ENCODE measurements around the gene BRWD1.

BRWD1 gene

DNA sequence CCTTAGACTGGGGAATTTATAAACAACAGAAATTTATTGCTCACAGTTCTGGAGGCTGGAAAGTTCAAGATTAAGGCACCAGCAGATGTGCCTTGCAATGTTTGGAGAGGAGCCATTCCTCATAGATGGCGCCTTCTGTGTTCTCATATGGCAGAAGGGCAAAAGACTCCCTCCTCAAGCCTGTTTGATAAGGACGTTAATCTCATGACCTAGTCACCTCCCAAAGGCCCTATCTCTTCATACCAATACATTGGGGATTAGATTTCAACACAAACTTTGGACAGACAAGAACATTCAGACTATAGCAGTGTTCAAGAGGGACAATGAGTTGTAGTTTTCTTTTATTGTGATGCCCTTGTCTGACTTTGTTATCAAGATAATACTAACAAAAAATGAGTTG is 164.5 kb downstream of the BRWD1 start:
- TF ChIP-seq, protein P1, sequence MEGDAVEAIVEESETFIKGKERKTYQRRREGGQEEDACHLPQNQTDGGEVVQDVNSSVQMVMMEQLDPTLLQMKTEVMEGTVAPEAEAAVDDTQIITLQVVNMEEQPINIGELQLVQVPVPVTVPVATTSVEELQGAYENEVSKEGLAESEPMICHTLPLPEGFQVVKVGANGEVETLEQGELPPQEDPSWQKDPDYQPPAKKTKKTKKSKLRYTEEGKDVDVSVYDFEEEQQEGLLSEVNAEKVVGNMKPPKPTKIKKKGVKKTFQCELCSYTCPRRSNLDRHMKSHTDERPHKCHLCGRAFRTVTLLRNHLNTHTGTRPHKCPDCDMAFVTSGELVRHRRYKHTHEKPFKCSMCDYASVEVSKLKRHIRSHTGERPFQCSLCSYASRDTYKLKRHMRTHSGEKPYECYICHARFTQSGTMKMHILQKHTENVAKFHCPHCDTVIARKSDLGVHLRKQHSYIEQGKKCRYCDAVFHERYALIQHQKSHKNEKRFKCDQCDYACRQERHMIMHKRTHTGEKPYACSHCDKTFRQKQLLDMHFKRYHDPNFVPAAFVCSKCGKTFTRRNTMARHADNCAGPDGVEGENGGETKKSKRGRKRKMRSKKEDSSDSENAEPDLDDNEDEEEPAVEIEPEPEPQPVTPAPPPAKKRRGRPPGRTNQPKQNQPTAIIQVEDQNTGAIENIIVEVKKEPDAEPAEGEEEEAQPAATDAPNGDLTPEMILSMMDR (IDR thresholded peaks at IDR 0.05; ENCODE audit: insufficient read depth, low read length, poor library complexity, severe bottlenecking): no peak
- TF ChIP-seq EZH2phosphoT487 (conservative IDR thresholded peaks at IDR 0.05; ENCODE audit: low read length): no peak

GRCh38 chr21:39144191-39144590 is 169.2 kb downstream of the BRWD1 start:
- H3K79me2 ChIP-seq (ENCODE audit: insufficient read depth, low read length): no peaks in the 10 kb centered on the region

More for the DNA sequence above, 164.5 kb downstream of the BRWD1 start:
- H3K36me3 ChIP-seq (ENCODE audit: low read length): no peaks in the 10 kb centered on the region
- no peaks in the 10 kb centered on the region for H4K20me1 ChIP-seq (ENCODE audit: low read depth, low read length)
- peaks cover 5% of the 10 kb centered on the region; the same call in 1 of the 2 replicates for H3K9me3 ChIP-seq (ENCODE audit: insufficient read depth, low read length)
- no peaks in the 10 kb centered on the region for H3K79me2 ChIP-seq (ENCODE audit: insufficient read depth, low read length)
- no peak overlapping the region for H3K9ac ChIP-seq (ENCODE audit: low read length)
- no peak overlapping the region for H3K27ac ChIP-seq (ENCODE audit: low read depth, low read length)
- no peak overlapping the region for H2AFZ ChIP-seq (ENCODE audit: low read depth, low read length, severe bottlenecking)
- no peaks in the 10 kb centered on the region for H3K27me3 ChIP-seq (ENCODE audit: low read length)
- no peak overlapping the region for H3K4me3 ChIP-seq (ENCODE audit: insufficient read depth, low read length, poor library complexity, severe bottlenecking)
- no peaks in the 10 kb centered on the region for H3K9me2 ChIP-seq (replicated peaks; ENCODE audit: insufficient read depth, low read length)
- H3K4me2 ChIP-seq (ENCODE audit: low read depth, low read length, poor library complexity, severe bottlenecking): no peak overlapping the region
- H3F3A ChIP-seq (ENCODE audit: insufficient read depth): no peaks in the 10 kb centered on the region

GRCh38 chr21:39142972-39143371 is 170.5 kb downstream of the BRWD1 start:
- no peaks in the 10 kb centered on the region for H4K20me1 ChIP-seq (ENCODE audit: low read depth, low read length)
- no peaks in the 10 kb centered on the region for H3K79me2 ChIP-seq (ENCODE audit: insufficient read depth, low read length)
- H3K36me3 ChIP-seq (ENCODE audit: low read length): no peaks in the 10 kb centered on the region
- H2AFZ ChIP-seq (ENCODE audit: low read depth, low read length, severe bottlenecking): no peak overlapping the region
- no peaks in the 10 kb centered on the region for H3K9me2 ChIP-seq (replicated peaks; ENCODE audit: insufficient read depth, low read length)
- H3K9ac ChIP-seq (ENCODE audit: low read length): no peak overlapping the region
- H3F3A ChIP-seq (ENCODE audit: insufficient read depth): no peaks in the 10 kb centered on the region
- H3K27me3 ChIP-seq (ENCODE audit: low read length): no peaks in the 10 kb centered on the region
- H3K27ac ChIP-seq (ENCODE audit: low read depth, low read length): no peak overlapping the region
- no peak overlapping the region for H3K4me3 ChIP-seq (ENCODE audit: insufficient read depth, low read length, poor library complexity, severe bottlenecking)
- peaks cover 5% of the 10 kb centered on the region; the same call in 1 of the 2 replicates for H3K9me3 ChIP-seq (ENCODE audit: insufficient read depth, low read length)
- no peak for TF ChIP-seq EZH2phosphoT487 (conservative IDR thresholded peaks at IDR 0.05; ENCODE audit: low read length)
- TF ChIP-seq, protein P1 (IDR thresholded peaks at IDR 0.05; ENCODE audit: insufficient read depth, low read length, poor library complexity, severe bottlenecking): no peak
- H3K4me2 ChIP-seq (ENCODE audit: low read depth, low read length, poor library complexity, severe bottlenecking): no peak overlapping the region

More at GRCh38 chr21:39144191-39144590, 169.2 kb downstream of the BRWD1 start:
- no peaks in the 10 kb centered on the region for H3F3A ChIP-seq (ENCODE audit: insufficient read depth)
- H3K9me3 ChIP-seq (ENCODE audit: insufficient read depth, low read length): peaks cover 5% of the 10 kb centered on the region; the same call in 1 of the 2 replicates
- H2AFZ ChIP-seq (ENCODE audit: low read depth, low read length, severe bottlenecking): peak overlapping the region; percentile 36
- no peak overlapping the region for H3K27ac ChIP-seq (ENCODE audit: low read depth, low read length)
- no peak overlapping the region for H3K4me3 ChIP-seq (ENCODE audit: insufficient read depth, low read length, poor library complexity, severe bottlenecking)
- H3K9ac ChIP-seq (ENCODE audit: low read length): no peak overlapping the region
- no peaks in the 10 kb centered on the region for H3K36me3 ChIP-seq (ENCODE audit: low read length)
- no peak for TF ChIP-seq EZH2phosphoT487 (conservative IDR thresholded peaks at IDR 0.05; ENCODE audit: low read length)
- TF ChIP-seq, protein P1 (IDR thresholded peaks at IDR 0.05; ENCODE audit: insufficient read depth, low read length, poor library complexity, severe bottlenecking): no peak
- no peak overlapping the region for H3K4me2 ChIP-seq (ENCODE audit: low read depth, low read length, poor library complexity, severe bottlenecking)
- H4K20me1 ChIP-seq (ENCODE audit: low read depth, low read length): no peaks in the 10 kb centered on the region
- H3K27me3 ChIP-seq (ENCODE audit: low read length): no peaks in the 10 kb centered on the region
- no peaks in the 10 kb centered on the region for H3K9me2 ChIP-seq (replicated peaks; ENCODE audit: insufficient read depth, low read length)
